Subcutaneous adipose tissue (tissue), 4 donors: ENCODE data around the gene DTD1. TPM values are rescaled to one million over a fixed set of nuclear protein-coding genes. Genes with fewer than 3 reads are reported as not detected.

Experiments
- total RNA-seq, 4 donors: library from RNA; depleted of rRNA; stranded (reverse); fragments of >200 nt; gene quantifications; one replicate each; pipeline ENCODE4 v1.1.0, GENCODE V29; 2016
- TF ChIP-seq, protein P1 (sequence below): fragments of 450-650 bp; IDR thresholded peaks from one replicate; pipeline ENCODE4 v1.5.1; 2016; ENCODE audit warnings: low read depth, mild to moderate bottlenecking, control low read depth, antibody characterized with exemption, moderate library complexity

DTD1 gene
- total RNA-seq, 4 donors from 2014 or later = 15.8 to 31.3 (median 28.7) TPM

DNA sequence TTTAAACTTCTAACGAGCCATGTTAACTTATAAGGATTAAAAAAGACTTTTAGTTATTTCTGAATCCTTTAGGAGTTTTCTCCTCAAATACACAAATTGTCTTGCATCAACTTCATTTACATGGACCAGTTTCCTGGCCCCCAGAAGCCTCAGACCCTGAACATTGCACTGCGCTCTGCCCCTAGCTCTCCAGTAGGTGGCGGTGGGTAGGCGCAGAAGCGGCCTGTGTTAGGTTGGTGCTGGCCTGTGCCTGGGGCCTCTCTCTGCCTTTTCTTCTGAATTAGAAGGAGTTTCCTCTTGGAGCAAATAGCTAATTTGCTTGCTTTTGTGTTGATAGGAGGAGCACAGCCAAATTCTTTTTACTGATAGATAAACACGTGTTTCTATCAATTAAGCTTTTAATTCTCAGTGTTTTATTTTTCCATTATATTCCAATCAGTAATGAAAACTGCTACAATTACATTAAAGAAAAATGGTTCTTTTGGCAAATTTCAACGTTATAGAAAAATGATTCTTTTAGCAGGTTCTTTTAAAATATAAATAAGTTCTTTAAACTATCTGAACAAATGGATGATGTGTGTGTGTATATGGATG is 44.4 kb downstream of the DTD1 start:
- TF ChIP-seq, protein P1, sequence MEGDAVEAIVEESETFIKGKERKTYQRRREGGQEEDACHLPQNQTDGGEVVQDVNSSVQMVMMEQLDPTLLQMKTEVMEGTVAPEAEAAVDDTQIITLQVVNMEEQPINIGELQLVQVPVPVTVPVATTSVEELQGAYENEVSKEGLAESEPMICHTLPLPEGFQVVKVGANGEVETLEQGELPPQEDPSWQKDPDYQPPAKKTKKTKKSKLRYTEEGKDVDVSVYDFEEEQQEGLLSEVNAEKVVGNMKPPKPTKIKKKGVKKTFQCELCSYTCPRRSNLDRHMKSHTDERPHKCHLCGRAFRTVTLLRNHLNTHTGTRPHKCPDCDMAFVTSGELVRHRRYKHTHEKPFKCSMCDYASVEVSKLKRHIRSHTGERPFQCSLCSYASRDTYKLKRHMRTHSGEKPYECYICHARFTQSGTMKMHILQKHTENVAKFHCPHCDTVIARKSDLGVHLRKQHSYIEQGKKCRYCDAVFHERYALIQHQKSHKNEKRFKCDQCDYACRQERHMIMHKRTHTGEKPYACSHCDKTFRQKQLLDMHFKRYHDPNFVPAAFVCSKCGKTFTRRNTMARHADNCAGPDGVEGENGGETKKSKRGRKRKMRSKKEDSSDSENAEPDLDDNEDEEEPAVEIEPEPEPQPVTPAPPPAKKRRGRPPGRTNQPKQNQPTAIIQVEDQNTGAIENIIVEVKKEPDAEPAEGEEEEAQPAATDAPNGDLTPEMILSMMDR = no peak

DNA sequence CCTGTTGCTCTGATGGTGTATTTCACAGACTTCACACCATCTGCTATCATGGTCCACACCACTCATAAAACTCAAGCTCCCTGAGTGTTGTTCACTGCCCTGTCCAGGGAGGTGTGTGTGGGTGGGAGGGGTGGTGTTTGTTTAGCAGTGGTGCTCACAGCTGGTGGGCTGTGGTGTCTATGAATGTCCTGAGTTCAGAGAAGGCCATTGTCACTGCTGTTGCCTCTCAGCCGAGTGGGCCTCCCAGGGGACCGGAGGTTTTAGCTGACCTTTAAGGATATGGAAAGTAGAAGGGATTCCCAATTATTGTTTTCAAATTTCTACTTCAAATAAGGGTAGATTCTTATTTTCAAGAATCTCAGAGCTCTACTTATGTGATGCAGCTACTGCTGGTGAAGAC is 45.6 kb downstream of the DTD1 start:
- TF ChIP-seq, protein P1 = no peak

DNA sequence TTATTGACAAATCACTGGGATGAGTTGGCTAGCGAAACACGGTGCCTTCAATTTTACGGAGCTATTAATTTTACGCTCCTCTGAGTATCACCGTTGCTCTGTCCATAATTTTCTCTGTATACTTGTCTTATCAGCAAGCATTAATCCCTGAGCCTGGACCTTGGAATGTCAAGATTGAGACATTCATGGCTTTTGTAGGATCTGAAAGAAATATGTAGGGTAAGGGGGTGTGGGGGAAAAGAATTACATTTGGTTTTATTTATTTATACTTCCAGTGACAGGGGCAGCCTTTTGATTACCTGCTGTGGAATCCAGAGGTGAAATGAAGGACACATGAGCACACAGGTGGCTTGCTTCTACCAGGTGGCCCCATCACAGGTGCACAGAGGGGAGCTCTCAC is 46.6 kb downstream of the DTD1 start:
- TF ChIP-seq, protein P1 = no peak

DNA sequence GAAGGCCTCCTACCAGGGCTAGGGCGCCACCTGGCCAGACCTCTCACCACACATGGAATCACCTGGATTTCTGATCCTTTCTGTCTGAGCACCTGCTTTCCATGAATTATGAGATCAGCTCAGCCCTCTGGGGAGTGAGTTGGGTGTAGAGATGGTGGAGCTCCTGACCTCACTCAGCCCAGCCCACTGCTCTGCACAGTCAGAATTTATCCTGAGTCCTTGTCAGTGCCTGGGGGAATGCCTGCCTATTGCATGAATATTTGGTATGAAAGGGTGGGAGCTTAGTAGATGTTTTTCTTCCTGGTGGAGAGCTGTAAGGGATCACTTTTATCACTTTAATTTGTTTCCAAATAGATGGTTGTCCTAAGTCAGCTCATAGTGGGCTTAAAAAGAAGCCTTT is 47.5 kb downstream of the DTD1 start:
- TF ChIP-seq, protein P1 = no peak

DNA sequence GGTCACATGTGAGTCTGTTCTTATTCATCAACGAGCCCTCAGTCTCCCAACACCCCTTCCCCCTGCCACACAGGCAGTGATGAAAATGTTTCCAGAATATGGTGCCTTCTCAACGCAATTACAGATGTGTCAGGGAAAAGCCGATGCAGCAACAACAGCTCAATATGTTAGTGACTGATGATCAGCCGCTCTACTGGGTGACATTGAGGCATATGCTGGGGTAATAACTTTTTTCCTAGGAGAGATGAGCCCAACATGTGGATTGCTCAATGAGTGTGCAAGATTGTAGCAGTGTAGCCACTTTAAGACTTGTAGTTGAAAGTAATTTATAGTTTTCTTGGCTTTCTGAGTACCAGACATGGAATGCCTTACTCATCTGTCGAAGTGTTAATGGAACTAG is 49.4 kb downstream of the DTD1 start:
- TF ChIP-seq, protein P1 = no peak

DNA sequence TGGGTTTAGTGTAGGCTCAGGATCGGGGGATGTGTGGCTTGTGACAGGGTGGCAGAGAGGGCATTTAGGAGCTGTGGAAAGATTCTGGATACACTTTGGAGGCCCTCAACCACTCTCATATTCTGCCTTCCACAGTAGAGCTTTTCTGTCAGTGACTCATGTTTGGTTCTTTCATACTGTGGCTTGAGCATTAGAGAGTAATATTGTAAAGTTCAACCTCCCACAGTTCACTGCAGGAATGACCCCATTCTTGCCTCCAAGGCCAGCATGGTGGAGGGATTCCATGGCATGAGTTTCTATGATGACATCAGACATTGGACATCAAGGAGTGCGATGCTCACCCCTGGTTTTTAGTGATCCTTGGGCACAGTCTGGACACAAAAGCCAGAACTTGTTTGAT is 50.9 kb downstream of the DTD1 start:
- TF ChIP-seq, protein P1 = no peak

DNA sequence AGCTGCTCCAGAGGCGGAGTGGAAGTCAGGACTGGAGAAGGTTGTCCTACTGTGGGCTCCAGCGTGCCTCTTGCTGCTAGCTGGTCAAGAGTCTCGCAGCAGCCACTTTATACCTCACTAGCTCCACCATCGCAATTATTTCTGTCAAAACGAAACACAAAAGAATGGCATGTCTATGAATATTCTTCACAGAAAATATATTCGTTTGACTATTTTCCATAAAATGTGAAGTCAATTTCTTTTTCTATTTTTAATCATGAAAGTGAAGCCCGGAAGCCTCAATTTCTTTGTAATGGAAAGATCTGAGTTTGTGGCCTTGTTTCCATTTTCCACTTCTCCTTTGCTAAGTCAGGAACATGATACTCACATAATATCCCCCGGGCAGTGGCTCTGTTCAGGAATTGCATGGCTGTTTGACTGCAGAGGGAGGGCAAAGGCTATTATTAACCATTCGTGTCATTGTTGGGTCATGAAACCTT is 51.7 kb downstream of the DTD1 start:
- TF ChIP-seq, protein P1 = no peak
